K562 (cell line): ENCODE results near the gene PRR11. TPM values are rescaled to one million over a fixed set of nuclear protein-coding genes. Genes with fewer than 3 reads are reported as not detected.

Experiments used
- BCLAF1 ChIP-seq, 2 experiments: fragments of 450-650 bp in 1 of 2; IDR thresholded peaks; 2 replicates each; pipeline ENCODE4 v1.6.1; 2011 to 2017; ENCODE audit warnings: low read depth in 2 of 2, antibody characterized with exemption in 1 of 2, borderline replicate concordance in 1 of 2, low read length in 1 of 2, mild to moderate bottlenecking in 1 of 2, mixed read lengths in 1 of 2; ENCODE audit not compliant: control insufficient read depth in 1 of 2
- BRF1 ChIP-seq: IDR thresholded peaks from 3 replicates; pipeline ENCODE4 v1.6.1; 2011; ENCODE audit warnings: borderline replicate concordance, mild to moderate bottlenecking; ENCODE audit not compliant: insufficient read length; ENCODE audit errors: extremely low read depth
- E2F1 ChIP-seq: sonication (generic); formaldehyde crosslinking; IDR thresholded peaks from 2 replicates; pipeline ENCODE4 v1.8.1; 2023; ENCODE audit warnings: mild to moderate bottlenecking, missing genetic modification reagents, moderate library complexity
- FOXJ2 ChIP-seq: fragments of 200-800 bp; sonication (Bioruptor generic); IDR thresholded peaks from 2 replicates; pipeline ENCODE4 v1.6.1; 2016; ENCODE audit warnings: missing genetic modification characterization, missing compliant biosample characterization
- GABPA ChIP-seq: fragments of 200-800 bp; sonication (Bioruptor generic); conservative IDR thresholded peaks from 2 replicates; pipeline ENCODE4 v1.6.1; 2016; ENCODE audit warnings: low read depth, missing genetic modification characterization, missing compliant biosample characterization
- KLF16 ChIP-seq: IDR thresholded peaks from 2 replicates; pipeline ENCODE4 v1.6.1; 2016; ENCODE audit warnings: antibody characterized with exemption
- MCM3 ChIP-seq: fragments of 450-650 bp; IDR thresholded peaks from 2 replicates; pipeline ENCODE4 v1.6.1; 2016
- NR2F6 ChIP-seq: fragments of 450-650 bp; formaldehyde crosslinking; IDR thresholded peaks from 2 replicates; pipeline ENCODE4 v1.4.0; 2020; ENCODE audit warnings: mild to moderate bottlenecking
- RBM14 ChIP-seq: fragments of 200-400 bp; formaldehyde crosslinking; IDR thresholded peaks from 2 replicates; pipeline ENCODE4 v1.6.1; 2018; ENCODE audit warnings: low read depth, mild to moderate bottlenecking, low read length, moderate library complexity, borderline replicate concordance; ENCODE audit not compliant: insufficient read depth
- TAL1 ChIP-seq: fragments of 450-650 bp; IDR thresholded peaks from 2 replicates; pipeline ENCODE4 v1.6.1; 2016; ENCODE audit warnings: mild to moderate bottlenecking
- TFAM ChIP-seq: fragments of 250-450 bp; sonication (Bioruptor Pico); conservative IDR thresholded peaks from 2 replicates; pipeline ENCODE4 v1.5.0; 2021; ENCODE audit warnings: mild to moderate bottlenecking, moderate library complexity
- YBX1 ChIP-seq: fragments of 450-650 bp; IDR thresholded peaks from 2 replicates; pipeline ENCODE4 v1.7.1; 2016; ENCODE audit warnings: mild to moderate bottlenecking
- ZBTB33 ChIP-seq: sonication (generic); formaldehyde crosslinking; IDR thresholded peaks from 2 replicates; pipeline ENCODE4 v1.8.1; 2023; ENCODE audit warnings: mild to moderate bottlenecking, missing genetic modification reagents
- ZBTB43 ChIP-seq: sonication (generic); formaldehyde crosslinking; IDR thresholded peaks from 2 replicates; pipeline ENCODE4 v1.8.0; 2023; ENCODE audit warnings: mild to moderate bottlenecking, missing genetic modification reagents
- ZFP1 ChIP-seq: fragments of 450-650 bp; formaldehyde crosslinking; IDR thresholded peaks from 2 replicates; pipeline ENCODE4 v1.4.0; 2020; ENCODE audit warnings: mild to moderate bottlenecking, mixed read lengths
- ZFX ChIP-seq: sonication (generic); formaldehyde crosslinking; IDR thresholded peaks from 2 replicates; pipeline ENCODE4 v1.8.0; 2022; ENCODE audit warnings: mild to moderate bottlenecking, missing genetic modification reagents, moderate library complexity
- ZNF146 ChIP-seq: IDR thresholded peaks from one replicate; pipeline ENCODE4 v1.6.1; 2018; ENCODE audit warnings: missing compliant biosample characterization; ENCODE audit not compliant: unreplicated experiment
- ZNF511 ChIP-seq: sonication (generic); formaldehyde crosslinking; IDR thresholded peaks from 2 replicates; pipeline ENCODE4 v1.8.0; 2022; ENCODE audit warnings: mild to moderate bottlenecking, missing genetic modification reagents
- ZNF586 ChIP-seq: fragments of 450-650 bp; formaldehyde crosslinking; conservative IDR thresholded peaks from 2 replicates; pipeline ENCODE4 v1.4.0; 2020; ENCODE audit warnings: mild to moderate bottlenecking, moderate library complexity
- polyA plus RNA-seq, 8 experiments: library from polyadenylated mRNA; depleted of rRNA in 4 of 8; stranded (reverse) in 5 of 8; unstranded in 3 of 8; fragments of >200 nt; fragmentation: Nextera tagmentation in 2 of 8; fragmentation: Illumina TruSeq in 1 of 8; extraction: Ambion mirVana in 2 of 8; extraction: Trizol in 1 of 8; gene quantifications; 2 replicates each; pipeline versions ENCODE4 v1.2.1 to v1.2.3, GENCODE V29; 2011 to 2014; ENCODE audit warnings: inconsistent platforms in 1 of 8, missing spikeins in 1 of 8
- total RNA-seq, 7 experiments: library from RNA; depleted of rRNA in 6 of 7; stranded (reverse); fragments of >200 nt in 6 of 7; fragmentation: Illumina TruSeq in 2 of 7; extraction: Trizol in 2 of 7; gene quantifications; 2 replicates each; pipeline versions ENCODE4 v1.2.1 to v1.2.3, GENCODE V29; 2011 to 2021; ENCODE audit warnings: low replicate concordance in 1 of 7

Gene PRR11
- total and polyA plus RNA-seq, 9 of the 15 experiments (the other 6 are each of a cell fraction or from before 2014, with no cell fraction given) = 13.3 to 75.2 (median 46.4) TPM

GRCh38 chr17:59155439-59156177 lies at the start of gene PRR11 (continued):
- TF ChIP-seq E2F1 (CRISPR knock-in tag) (no peak; the same call in 1 of the 2 replicates), ZNF511 (CRISPR knock-in tag) (no peak), ZFX (peak; percentile 15), YBX1 (no peak), FOXJ2 (tag) (no peak; the same call in 1 of the 2 replicates), ZBTB33 (CRISPR knock-in tag) (no peak), GABPA (no peak), ZNF586 (no peak), BCLAF1 (IDR thresholded peaks at IDR 0.05; ENCODE audit: borderline replicate concordance in 1 of 2, control insufficient read depth in 1 of 2, low read depth in 2 of 2, low read length in 1 of 2) (no peak), TAL1 (peak; percentile 30; the same call in 1 of the 2 replicates), TFAM (no peak), KLF16 (peak; percentile 56; the same call in 1 of the 2 replicates), ZBTB43 (CRISPR knock-in tag) (no peak), ZFP1 (CRISPR knock-in tag) (no peak), BRF1 (no peak), MCM3 (no peak), NR2F6 (CRISPR knock-in tag) (no peak), RBM14 (no peak), ZNF146 (CRISPR knock-in tag) (no peak)
